NCI-H2196 (cell line): ENCODE measurements around the gene POTEB3.
"Not testable (repeated sequence)": the region's sequence is repeated elsewhere in the genome, so short reads cannot be mapped to it uniquely, and the experiment has no call there.

ENCODE experiments used
- DNase-seq: peaks from one replicate; lab custom pipeline; 2025; ENCODE audit not compliant: unreplicated experiment; lab: John Stamatoyannopoulos, UW

POTEB3 gene

GRCh38 chr15:21440399-21440798 lies at the start of gene POTEB3:
POTEB3 (minus strand) TSS chr15:21440499; CDS start chr15:21440011, 488 bp downstream.
- not testable (repeated sequence) for DNase-seq

- not testable (repeated sequence) for DNase-seq
Observed at GRCh38 chr15:21453683-21454082, 13.4 kb upstream of the POTEB3 start.

- DNase-seq: not testable (repeated sequence)
Observed at GRCh38 chr15:21451920-21452563, 11.7 kb upstream of the POTEB3 start.

GRCh38 chr15:21451487-21451886 lies 11.2 kb upstream of the POTEB3 start:
- not testable (repeated sequence) for DNase-seq

GRCh38 chr15:21407366-21407765 lies 32.9 kb downstream of the POTEB3 start:
- DNase-seq: not testable (repeated sequence)

GRCh38 chr15:21401531-21401930 lies 38.8 kb downstream of the POTEB3 start:
- not testable (repeated sequence) for DNase-seq

GRCh38 chr15:21399111-21399510 lies 41.2 kb downstream of the POTEB3 start:
- not testable (repeated sequence) for DNase-seq

GRCh38 chr15:21398511-21398910 lies 41.8 kb downstream of the POTEB3 start:
- DNase-seq: not testable (repeated sequence)

- DNase-seq: not testable (repeated sequence)
Observed at GRCh38 chr15:21397656-21398055, 42.6 kb downstream of the POTEB3 start.

GRCh38 chr15:21397186-21397585 lies 43.1 kb downstream of the POTEB3 start:
- not testable (repeated sequence) for DNase-seq

- not testable (repeated sequence) for DNase-seq
Observed at GRCh38 chr15:21385961-21386360, 54.3 kb downstream of the POTEB3 start.

- not testable (repeated sequence) for DNase-seq
Observed at GRCh38 chr15:21383866-21384485, 56.3 kb downstream of the POTEB3 start.

GRCh38 chr15:21373682-21374081 lies 66.6 kb downstream of the POTEB3 start:
- DNase-seq: not testable (repeated sequence)

GRCh38 chr15:21369177-21369576 lies 71.1 kb downstream of the POTEB3 start:
- not testable (repeated sequence) for DNase-seq

GRCh38 chr15:21368625-21369024 lies 71.7 kb downstream of the POTEB3 start:
- not testable (repeated sequence) for DNase-seq
